Aorta (tissue), 5 donors: ENCODE data around the gene FAM153A. TPM values are rescaled to one million over a fixed set of nuclear protein-coding genes. Genes with fewer than 3 reads are reported as not detected.
A peak's percentile ranks its signal among the peaks of the same experiment; 100 is the strongest.
"Not testable (repeated sequence)": the region's sequence is repeated elsewhere in the genome, so short reads cannot be mapped to it uniquely, and the experiment has no call there.

Source experiments
- ATAC-seq: fragments of 200-7000 bp; cut with Tn5 transposase; one replicate; pipeline ENCODE4 v1.9.1; 2022; ENCODE audit warnings: moderate library complexity; ENCODE audit not compliant: low FRiP score
- DNase-seq, 2 donors: peaks; one replicate each; pipeline ENCODE4 v3.0.0-alpha.2; 2020
- H3K27ac ChIP-seq, 2 donors: one replicate each; pipeline ENCODE4 v1.5.1; 2013; ENCODE audit warnings: low read length in 2 of 2, mild to moderate bottlenecking in 2 of 2, moderate library complexity in 2 of 2, control low read depth in 1 of 2, inconsistent platforms in 1 of 2, low read depth in 1 of 2
- H3K27me3 ChIP-seq, 2 donors: one replicate each; pipeline ENCODE4 v1.6.1; 2013; ENCODE audit warnings: control low read depth in 1 of 2, low read length in 1 of 2, mild to moderate bottlenecking in 1 of 2, moderate library complexity in 1 of 2; ENCODE audit not compliant: insufficient read depth in 2 of 2, control insufficient read depth in 1 of 2
- H3K36me3 ChIP-seq, 2 donors: one replicate each; pipeline ENCODE4 v1.6.1; 2013; ENCODE audit warnings: control low read depth in 1 of 2, low read length in 1 of 2, mild to moderate bottlenecking in 1 of 2; ENCODE audit not compliant: insufficient read depth in 2 of 2, control insufficient read depth in 1 of 2
- H3K4me1 ChIP-seq, 2 donors: one replicate each; pipeline ENCODE4 v1.6.1; 2013; ENCODE audit warnings: low read length in 2 of 2, control low read depth in 1 of 2, mild to moderate bottlenecking in 1 of 2, moderate library complexity in 1 of 2; ENCODE audit not compliant: insufficient read depth in 2 of 2, control insufficient read depth in 1 of 2
- H3K4me3 ChIP-seq, 2 donors: one replicate each; pipeline ENCODE4 v1.5.1; 2013; ENCODE audit warnings: low read length in 2 of 2, control low read depth in 1 of 2, mild to moderate bottlenecking in 1 of 2
- H3K9me3 ChIP-seq: one replicate; pipeline ENCODE4 v1.6.1; 2013; ENCODE audit warnings: mild to moderate bottlenecking, low read length; ENCODE audit not compliant: control insufficient read depth
- WGBS, 2 donors: extraction: QIAGEN DNeasy Blood & Tissue Kit; methylation state at CpG; one replicate each; pipeline ENCODE4 v1.1.7; 2013; 5-methylcytosine and 5-hydroxymethylcytosine counted together
- intact Hi-C, 2 donors: fragments of 100-400 bp; cut with DNase I; formaldehyde crosslinking; loops; one replicate each; pipeline versions ENCODE4 v1.14.2 to v1.15.0; 2022
- polyA plus RNA-seq, 2 donors: library from polyadenylated mRNA; stranded (reverse); fragments of 200-250 nt; gene quantifications; one replicate each; pipeline ENCODE4 v1.2.3, GENCODE V29; 2013
- total RNA-seq, 2 donors: library from RNA; stranded (reverse); fragmentation: NEBNext Ultra II Directional; extraction: Animal tissue kit (Norgen Biotek cat#: 25700); gene quantifications; one replicate each; pipeline ENCODE4 v1.2.1, GENCODE V29; 2021
- donor health status: healthy with polysubstance abuse.
- donor health status: Bipolar disorder and iron deficiency.
- donor health status: DM: no; HTN: no; CAD: no.
- donor health status: DM: no; HTN: no; CAD: no.
- donor health status: DM: yes; HTN: yes; CAD: no.

The FAM153A gene
- total and polyA plus RNA-seq, 4 donors, result 0.13 to 1.0 TPM; not detected in 2

DNA sequence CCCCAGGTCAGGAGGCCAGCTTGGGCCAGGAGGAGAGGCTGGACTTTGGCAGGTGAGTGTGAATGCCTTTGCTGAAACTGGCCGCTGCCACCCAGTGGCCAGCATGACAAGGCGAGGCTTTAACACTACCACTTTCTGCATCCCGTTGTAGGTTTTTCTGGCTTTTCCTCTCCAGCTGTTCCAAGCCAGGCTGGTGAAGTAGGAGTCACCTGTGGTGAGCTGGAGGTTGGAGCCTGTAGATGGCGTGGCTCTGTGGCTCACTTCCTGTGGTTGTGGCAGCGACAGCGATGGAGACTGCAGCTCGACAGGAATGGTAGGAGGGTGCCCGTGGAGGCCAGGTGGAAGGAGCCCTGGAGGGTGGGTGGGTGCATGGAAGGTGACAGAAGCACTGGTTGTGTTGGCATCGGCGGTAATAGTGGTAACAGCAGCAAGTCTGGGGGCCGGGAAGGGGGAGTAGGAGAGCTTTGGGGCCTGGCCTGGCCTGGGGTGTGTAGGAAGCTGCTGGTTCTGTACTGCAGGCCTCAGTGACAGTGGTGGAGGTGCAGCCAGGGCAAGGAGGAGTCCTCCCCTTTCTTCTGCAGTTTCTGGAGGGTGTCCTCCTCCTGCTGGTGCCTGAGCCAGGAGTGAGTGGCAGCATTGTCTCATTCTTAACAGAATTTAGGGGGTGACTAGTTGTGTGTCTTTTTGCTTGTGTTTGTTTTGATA lies 26.7 kb upstream of the FAM153A start:
- H3K27ac ChIP-seq, DNase-seq, H3K27me3 ChIP-seq, intact Hi-C loops, H3K36me3 ChIP-seq, H3K4me3 ChIP-seq, H3K9me3 ChIP-seq, ATAC-seq, H3K4me1 ChIP-seq: not testable (repeated sequence)
- WGBS, 2 donors, result 81 to 87% methylated on average over 5 of the region's 11 CpGs

DNA sequence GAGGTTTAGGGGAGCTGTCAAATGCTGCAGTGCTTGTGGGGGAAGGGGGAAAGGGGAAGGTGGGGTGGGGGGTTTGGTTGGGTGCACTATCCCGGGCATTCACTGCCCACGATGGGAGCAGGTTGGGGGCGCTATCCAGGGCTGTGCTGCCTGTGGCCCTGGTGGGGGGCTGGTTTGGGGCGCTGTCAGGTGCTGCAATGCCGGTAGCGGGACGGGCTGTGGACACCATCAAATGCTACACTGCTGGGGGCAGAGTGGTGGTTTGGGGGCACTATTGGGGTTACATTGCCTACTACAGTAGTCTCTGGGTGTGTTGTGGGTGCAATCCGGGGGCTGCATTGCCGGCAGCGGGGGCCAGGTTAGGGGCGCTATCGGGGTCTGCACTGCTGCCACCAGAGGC lies 25.7 kb upstream of the FAM153A start:
- H3K4me1 ChIP-seq, intact Hi-C loops, H3K9me3 ChIP-seq, DNase-seq, ATAC-seq, H3K36me3 ChIP-seq, H3K4me3 ChIP-seq, H3K27me3 ChIP-seq, H3K27ac ChIP-seq: not testable (repeated sequence)
- 92 to 99% methylated on average over 4 to 5 of the region's 12 CpGs for WGBS, 2 donors

DNA sequence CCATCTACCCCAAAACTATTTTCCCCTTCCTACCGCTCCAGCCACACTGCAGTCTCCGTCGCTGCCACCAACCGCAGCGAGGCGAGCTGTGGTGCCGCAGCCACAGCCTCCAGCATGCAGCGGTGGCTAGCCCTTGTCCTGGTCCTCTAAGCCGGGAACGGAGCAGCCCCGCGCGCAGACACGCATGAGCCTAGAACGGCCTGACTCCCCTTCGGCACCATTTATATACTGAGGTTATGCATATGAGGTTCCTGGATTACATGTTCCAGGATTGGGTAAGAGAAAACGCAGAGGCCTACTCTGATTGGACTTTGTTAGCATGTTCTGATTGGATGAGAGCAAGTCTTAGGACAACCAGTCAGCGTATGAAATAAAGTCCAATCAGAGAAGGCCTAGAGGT lies 24.6 kb upstream of the FAM153A start:
- H3K9me3 ChIP-seq, H3K4me1 ChIP-seq, H3K4me3 ChIP-seq, ATAC-seq, H3K36me3 ChIP-seq, H3K27me3 ChIP-seq, H3K27ac ChIP-seq, intact Hi-C loops: not testable (repeated sequence)
- WGBS, 2 donors, result no CpG with 5 or more reads among the region's 18 CpGs
- peak in 1 of 2 donors; percentile 61 for DNase-seq

- 59 to 72% methylated on average over 2 to 3 of the region's 5 CpGs for WGBS, 2 donors
- H3K27me3 ChIP-seq, H3K9me3 ChIP-seq, H3K4me3 ChIP-seq, ATAC-seq, H3K27ac ChIP-seq, DNase-seq, intact Hi-C loops, H3K4me1 ChIP-seq, H3K36me3 ChIP-seq: not testable (repeated sequence)
Observed at GRCh38 chr5:177801427-177801826, 18.7 kb upstream of the FAM153A start.

GRCh38 chr5:177798237-177798840 lies 15.6 kb upstream of the FAM153A start:
- ATAC-seq, DNase-seq, H3K4me3 ChIP-seq, H3K27ac ChIP-seq, H3K9me3 ChIP-seq, H3K27me3 ChIP-seq, H3K36me3 ChIP-seq, H3K4me1 ChIP-seq, intact Hi-C loops: not testable (repeated sequence)
- 89 to 90% methylated on average over 10 to 11 of the region's 19 CpGs for WGBS, 2 donors

- H3K27me3 ChIP-seq, intact Hi-C loops, H3K36me3 ChIP-seq, ATAC-seq, H3K4me1 ChIP-seq, DNase-seq, H3K9me3 ChIP-seq, H3K4me3 ChIP-seq, H3K27ac ChIP-seq: not testable (repeated sequence)
- 54 to 56% methylated on average over 4 of the region's 9 CpGs for WGBS, 2 donors
Observed at GRCh38 chr5:177793272-177793671, 10.6 kb upstream of the FAM153A start.

GRCh38 chr5:177791649-177792048 lies 8.9 kb upstream of the FAM153A start:
- H3K27ac ChIP-seq, DNase-seq, intact Hi-C loops, H3K4me3 ChIP-seq, H3K9me3 ChIP-seq, H3K36me3 ChIP-seq, H3K27me3 ChIP-seq, H3K4me1 ChIP-seq, ATAC-seq: not testable (repeated sequence)
- WGBS, 2 donors, result 82 to 100% methylated on average over 3 to 4 of the region's 12 CpGs

DNA sequence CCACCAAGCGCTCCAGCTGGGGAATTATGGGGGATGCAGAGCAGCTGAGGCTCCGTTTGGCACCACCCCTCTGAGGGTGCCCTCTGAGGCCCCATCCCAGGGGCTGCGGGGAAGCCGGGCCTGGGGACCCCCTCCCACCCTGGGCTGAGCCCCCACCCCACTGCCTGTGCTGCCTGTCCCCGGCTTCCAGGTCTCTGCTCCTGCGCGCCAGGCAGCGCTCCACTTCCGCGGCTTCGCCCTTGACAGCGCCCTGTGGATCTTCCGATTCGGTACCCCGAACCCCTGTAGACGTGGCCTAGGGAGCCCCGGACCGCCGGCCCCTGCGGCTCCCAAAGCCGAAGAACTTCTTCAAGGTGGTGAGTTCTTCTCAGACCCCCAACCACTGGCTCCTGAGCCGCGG lies 530 bp downstream of the FAM153A start:
- intact Hi-C loops, H3K27ac ChIP-seq, H3K4me3 ChIP-seq, DNase-seq, ATAC-seq, H3K9me3 ChIP-seq, H3K36me3 ChIP-seq, H3K4me1 ChIP-seq, H3K27me3 ChIP-seq: not testable (repeated sequence)
- WGBS, 2 donors, result 12 to 17% methylated on average over 11 to 12 of the region's 23 CpGs

GRCh38 chr5:177771206-177771605 lies 11.5 kb downstream of the FAM153A start:
- intact Hi-C loops, H3K36me3 ChIP-seq, H3K27me3 ChIP-seq, H3K4me3 ChIP-seq, H3K9me3 ChIP-seq, H3K27ac ChIP-seq, ATAC-seq, H3K4me1 ChIP-seq, DNase-seq: not testable (repeated sequence)
- WGBS, 2 donors, result no CpG with 5 or more reads among the region's 3 CpGs
